Hindlimb muscle (tissue), 1 donor: ENCODE measurements around the gene GNG8. TPM values are rescaled to one million over a fixed set of nuclear protein-coding genes. Genes with fewer than 3 reads are reported as not detected.

ENCODE experiments used
- DNase-seq: peaks from one replicate; pipeline ENCODE4 v3.0.0-alpha.2; 2013
- polyA plus RNA-seq: library from polyadenylated mRNA; unstranded; fragments of 120-200 nt; gene quantifications from one replicate; pipeline ENCODE4 v1.2.1, GENCODE V29; 2013; ENCODE audit not compliant: insufficient read length

The GNG8 gene
- polyA plus RNA-seq, 1 donor = not detected

DNA sequence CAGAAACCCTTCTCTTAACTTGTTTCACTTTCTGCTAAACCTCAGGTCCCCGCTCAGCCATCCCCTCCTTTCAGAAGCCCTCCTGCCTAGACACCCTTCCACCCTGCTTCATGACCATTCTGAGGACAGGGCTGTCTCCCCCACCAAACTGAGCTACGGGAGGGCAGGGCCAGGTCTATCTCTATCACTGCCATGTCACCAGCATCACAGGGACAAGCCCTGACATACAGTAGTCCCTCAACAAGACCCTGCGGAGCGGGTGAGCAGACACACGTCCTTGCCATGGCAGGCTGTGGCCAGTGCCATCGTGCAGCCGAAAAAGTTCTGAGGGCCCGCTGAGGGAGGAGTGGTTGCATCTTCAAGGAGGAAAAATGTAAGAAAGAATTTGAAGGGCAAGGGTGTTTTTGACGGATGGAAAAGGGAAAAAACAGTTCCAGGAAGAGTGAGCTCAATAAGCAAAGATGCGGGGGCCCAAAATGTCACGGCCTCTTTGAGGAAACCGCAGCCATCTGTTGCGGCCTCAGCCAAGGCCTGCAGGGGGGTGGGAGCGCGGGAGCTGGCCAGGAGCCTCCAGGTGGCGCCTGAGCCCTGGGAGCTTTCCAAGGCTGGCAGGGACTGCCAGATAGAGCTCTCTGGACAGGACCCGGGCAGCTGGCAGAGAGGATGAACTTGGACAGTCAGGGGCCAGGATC is 19.2 kb downstream of the GNG8 start:
- DNase-seq = no peak

DNA sequence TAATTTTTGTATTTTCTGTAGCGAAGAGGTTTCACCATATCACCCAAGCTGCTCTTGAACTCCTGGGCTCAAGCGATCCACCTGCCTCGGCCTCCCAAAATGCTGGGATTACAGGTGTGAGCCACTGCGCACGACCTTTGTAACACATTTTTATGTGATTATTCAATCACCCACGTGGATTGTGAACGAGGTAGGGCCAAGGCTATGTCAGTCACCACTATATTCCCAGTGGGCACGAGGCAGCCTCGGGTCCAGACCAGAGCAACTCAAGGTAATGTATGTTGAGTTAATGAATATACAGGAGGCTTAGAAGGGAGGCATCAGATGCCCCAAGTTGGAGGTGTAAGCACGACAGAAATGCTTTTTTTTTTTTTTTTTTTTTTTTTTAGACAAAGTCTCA is 20.0 kb downstream of the GNG8 start:
- no peak for DNase-seq

DNA sequence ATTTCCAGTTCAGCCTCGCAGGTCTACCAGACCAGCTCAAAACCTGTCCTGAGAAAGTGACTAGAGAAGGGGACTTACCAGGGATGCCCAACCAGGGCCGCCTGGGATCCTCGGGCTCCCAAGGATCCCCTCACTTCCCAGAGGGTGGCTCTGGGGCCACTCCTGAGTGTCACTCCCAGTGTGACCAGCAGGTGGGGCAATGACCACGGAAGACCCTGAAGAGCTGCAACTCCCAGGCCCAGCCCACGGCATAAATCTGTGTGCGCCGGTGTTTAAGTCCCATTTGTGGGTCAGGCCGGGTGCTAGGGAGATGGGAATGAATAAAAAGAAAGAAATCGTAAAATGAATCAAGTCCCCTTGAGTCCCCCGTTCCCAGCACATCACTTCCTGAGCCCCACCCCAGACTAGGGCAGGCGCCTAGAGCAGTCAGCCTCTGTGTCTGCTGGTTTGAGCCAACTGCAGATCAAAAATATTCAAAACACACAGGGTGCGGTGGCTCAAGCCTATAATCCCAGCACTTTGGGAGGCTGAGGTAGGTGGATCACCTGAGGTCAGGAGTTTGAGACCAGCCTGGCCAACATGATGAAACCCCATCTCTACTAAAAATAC is 21.8 kb downstream of the GNG8 start:
- peak; percentile 84 for DNase-seq

GRCh38 chr19:46613525-46613924 is 22.5 kb downstream of the GNG8 start:
- DNase-seq = no peak

- no peak for DNase-seq
Observed at GRCh38 chr19:46611776-46612175, 24.2 kb downstream of the GNG8 start.

DNA sequence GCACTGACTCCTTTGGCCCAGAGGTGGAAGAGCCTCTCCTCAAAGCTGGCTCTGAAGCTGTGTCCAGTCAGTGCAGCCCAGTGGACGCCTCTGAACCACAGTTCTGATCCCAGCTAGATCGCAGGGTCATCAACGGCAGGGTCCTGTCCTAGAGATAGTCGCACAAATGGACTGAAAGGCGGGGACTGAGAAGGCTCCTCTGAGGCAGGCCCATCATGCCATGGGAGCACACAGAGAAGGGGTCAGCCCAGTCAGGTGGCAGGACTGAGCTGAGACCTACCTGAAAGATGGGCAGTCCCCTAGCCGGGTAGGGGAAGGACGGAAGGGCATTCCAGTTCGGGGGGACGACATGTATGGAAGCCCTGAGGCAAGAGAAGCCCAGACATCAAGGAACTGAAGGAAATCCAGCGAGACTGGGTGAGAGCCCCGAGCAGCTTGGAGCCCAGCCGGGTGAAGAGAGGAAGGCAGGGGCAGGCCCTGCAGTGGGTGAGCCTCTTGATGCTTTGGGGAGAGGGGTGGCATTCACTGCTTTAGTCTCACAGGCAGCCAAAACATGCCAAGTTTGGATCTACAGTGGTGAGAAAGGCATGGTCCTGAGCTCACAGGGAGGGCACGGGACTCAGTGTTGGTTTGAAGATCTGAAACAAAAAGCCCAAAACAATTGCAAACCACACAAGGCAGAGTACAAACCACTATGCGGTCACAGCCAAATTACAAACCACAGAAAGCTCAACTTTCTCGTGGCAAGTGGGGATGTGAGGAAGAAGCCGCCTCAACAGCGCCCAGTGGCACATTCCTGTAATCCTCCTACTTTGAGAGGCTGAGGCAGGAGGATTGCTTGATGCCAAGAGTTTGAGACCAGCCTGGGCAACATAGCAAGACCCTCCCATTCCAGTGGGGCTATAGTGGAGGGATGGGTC is 24.9 kb downstream of the GNG8 start:
- DNase-seq = no peak

GRCh38 chr19:46610413-46610775 is 25.6 kb downstream of the GNG8 start:
- DNase-seq = no peak

GRCh38 chr19:46609511-46610412 is 26.2 kb downstream of the GNG8 start:
- no peak for DNase-seq

DNA sequence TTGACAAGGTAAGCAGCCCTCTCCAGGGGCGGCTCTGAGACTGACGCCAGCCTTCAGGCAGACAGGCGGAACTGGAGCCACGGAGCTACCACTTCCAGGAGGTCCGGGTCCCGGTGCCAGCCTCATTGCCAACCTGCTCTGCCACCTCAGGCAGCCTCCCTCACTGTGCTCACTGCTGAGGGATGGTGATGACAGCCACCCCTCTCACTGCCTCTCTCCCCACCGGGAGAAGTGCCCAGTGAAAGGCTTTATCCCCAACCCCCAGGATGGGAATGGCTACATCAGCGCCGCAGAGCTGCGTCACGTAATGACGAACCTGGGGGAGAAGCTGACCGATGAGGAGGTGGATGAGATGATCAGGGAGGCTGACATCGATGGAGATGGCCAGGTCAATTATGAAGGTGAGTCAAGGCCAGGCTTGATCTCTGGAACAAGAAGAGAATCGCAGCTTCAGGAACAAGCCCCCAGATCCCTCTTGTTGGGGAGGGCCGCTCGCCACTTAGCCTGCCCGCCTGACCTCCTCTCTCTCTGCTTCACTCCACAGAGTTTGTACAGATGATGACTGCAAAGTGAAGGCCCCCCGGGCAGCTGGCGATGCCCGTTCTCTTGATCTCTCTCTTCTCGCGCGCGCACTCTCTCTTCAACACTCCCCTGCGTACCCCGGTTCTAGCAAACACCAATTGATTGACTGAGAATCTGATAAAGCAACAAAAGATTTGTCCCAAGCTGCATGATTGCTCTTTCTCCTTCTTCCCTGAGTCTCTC is 27.2 kb downstream of the GNG8 start:
- no peak for DNase-seq

- no peak for DNase-seq
Observed at GRCh38 chr19:46608178-46608577, 27.8 kb downstream of the GNG8 start.

DNA sequence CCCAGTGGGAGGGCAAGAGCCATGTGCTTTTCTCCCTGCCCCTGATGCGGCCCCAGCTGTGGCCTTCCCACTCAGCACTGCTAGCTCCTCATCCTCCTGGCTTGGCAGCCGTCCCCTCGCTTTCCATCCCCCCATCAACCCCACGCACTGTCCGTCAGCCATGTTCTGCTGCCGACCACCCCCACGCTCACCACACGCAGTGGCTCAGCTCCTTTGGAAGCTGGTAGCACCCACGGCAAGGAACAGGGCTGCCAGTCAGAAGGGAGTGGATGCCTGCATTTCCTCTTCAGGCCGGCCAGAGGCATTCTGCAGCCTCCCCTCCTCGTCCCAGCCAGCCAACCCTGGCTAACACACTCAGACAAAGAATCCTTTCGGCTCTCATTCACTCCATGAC is 28.6 kb downstream of the GNG8 start:
- no peak for DNase-seq

DNA sequence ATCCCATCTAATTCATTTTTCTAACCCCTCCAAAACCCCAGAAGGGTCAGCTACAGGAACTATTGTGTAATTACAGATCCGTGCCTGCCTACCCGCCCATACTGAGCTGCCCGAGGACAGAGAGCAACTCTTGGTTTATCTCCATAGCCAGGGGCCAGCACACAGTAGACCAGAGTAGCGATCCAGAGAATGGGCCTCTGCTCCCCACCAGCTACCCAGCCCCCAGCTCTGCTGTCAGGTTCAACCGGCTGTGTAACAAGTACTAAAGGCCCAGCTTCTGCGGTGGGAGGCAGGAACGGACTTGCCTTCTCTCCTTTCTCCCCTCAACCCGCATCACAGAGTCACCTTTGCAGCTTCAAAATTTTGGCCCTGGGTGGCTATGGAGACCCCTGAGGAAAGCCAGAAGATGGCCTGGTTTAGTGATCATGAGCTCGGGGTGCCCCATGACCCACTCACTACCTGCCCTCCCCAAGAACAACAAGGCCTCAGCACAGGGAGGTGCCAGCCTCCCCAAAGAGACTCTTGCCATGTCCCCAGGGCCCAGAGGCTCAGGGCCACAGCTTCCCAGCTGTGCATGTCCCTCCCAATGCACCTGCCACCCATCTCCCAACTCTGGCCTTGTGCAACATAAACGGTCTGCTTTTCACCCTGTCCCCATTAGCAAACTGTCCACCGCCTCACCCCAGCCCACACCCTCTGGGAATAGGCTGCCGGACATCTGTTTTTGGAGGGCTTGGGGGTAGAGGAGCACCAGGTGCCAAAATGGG is 29.1 kb downstream of the GNG8 start:
- no peak for DNase-seq

DNA sequence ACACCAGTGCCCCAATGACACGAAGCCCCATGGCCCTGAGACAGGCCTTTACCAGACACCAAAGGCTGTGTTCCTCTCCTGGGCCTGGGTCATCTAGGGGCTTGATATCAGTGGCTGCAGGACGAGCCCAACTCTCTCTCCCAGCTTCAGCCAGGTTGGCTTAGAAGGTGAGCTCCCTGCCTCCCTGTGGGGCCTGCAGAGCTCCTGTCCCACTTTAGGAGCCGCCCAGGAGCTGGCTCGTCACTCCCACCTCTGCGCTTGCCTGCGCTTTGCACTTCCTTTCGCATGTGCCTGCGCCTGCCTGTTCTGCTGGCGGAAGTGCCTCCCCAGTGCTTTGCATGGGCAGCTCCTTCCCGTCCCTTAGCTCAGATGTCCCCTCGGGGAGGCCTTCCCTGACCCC is 30.0 kb downstream of the GNG8 start:
- DNase-seq = no peak

- no peak for DNase-seq
Observed at GRCh38 chr19:46605356-46605821, 30.6 kb downstream of the GNG8 start.

GRCh38 chr19:46604781-46605355 is 31.1 kb downstream of the GNG8 start:
- no peak for DNase-seq

- no peak for DNase-seq
Observed at GRCh38 chr19:46603752-46604231, 32.2 kb downstream of the GNG8 start.

GRCh38 chr19:46603195-46603637 is 32.8 kb downstream of the GNG8 start:
- DNase-seq = no peak

- DNase-seq = no peak
Observed at GRCh38 chr19:46602392-46603194, 33.4 kb downstream of the GNG8 start.
